CD8-positive, alpha-beta memory T cell (primary cell): ENCODE results near the gene KIF4A. TPM values are rescaled to one million over a fixed set of nuclear protein-coding genes. Genes with fewer than 3 reads are reported as not detected.
A peak's percentile ranks its signal among the peaks of the same experiment; 100 is the strongest.

ENCODE experiments used
- CTCF ChIA-PET: fragments of 350-600 bp; sonication (Branson Sonifier 250); formaldehyde crosslinking; loops from one replicate; lab custom pipeline; 2021; ENCODE audit warnings: antibody characterized with exemption; lab: Charles Lee
- POLR2A ChIA-PET: fragments of 350-600 bp; sonication (Branson Sonifier 250); formaldehyde crosslinking; loops from one replicate; lab custom pipeline; 2021; ENCODE audit warnings: antibody characterized with exemption; lab: Charles Lee
- DNase-seq, 5 donors: peaks; one replicate each; pipeline versions ENCODE4 v3.0.0 to v3.0.0-alpha.2; 2020 to 2022; ENCODE audit warnings: mixed read lengths in 1 of 5
- H3K27ac ChIP-seq: one replicate; pipeline ENCODE4 v1.7.0; 2013; ENCODE audit warnings: low read depth, mild to moderate bottlenecking, low read length, moderate library complexity
- H3K27me3 ChIP-seq: 2 replicates; pipeline ENCODE4 v1.7.0; 2013; ENCODE audit warnings: low read length, mild to moderate bottlenecking; ENCODE audit not compliant: insufficient read depth, poor library complexity, severe bottlenecking
- H3K36me3 ChIP-seq: 2 replicates; pipeline ENCODE4 v1.7.0; 2013; ENCODE audit warnings: mild to moderate bottlenecking, low read length, moderate library complexity; ENCODE audit not compliant: insufficient read depth
- H3K4me1 ChIP-seq: 2 replicates; pipeline ENCODE4 v1.7.0; 2013; ENCODE audit warnings: mild to moderate bottlenecking, low read length, moderate library complexity; ENCODE audit not compliant: insufficient read depth
- H3K4me3 ChIP-seq: 2 replicates; pipeline ENCODE4 v1.7.0; 2013; ENCODE audit warnings: mild to moderate bottlenecking, low read length
- H3K9me3 ChIP-seq: 2 replicates; pipeline ENCODE4 v1.7.0; 2013; ENCODE audit warnings: mild to moderate bottlenecking, low read length
- H3K27ac Mint-ChIP-seq, 8 donors: one replicate each; pipeline ENCODE4 v1.8.0; 2020 to 2021; ENCODE audit warnings: mixed read lengths in 8 of 8, mild to moderate bottlenecking in 6 of 8, inconsistent platforms in 3 of 8, moderate library complexity in 3 of 8
- H3K27me3 Mint-ChIP-seq, 2 donors: one replicate each; pipeline ENCODE4 v1.8.0; 2020 to 2021; ENCODE audit warnings: mixed read lengths in 2 of 2, mild to moderate bottlenecking in 1 of 2, moderate library complexity in 1 of 2
- H3K36me3 Mint-ChIP-seq, 3 donors: one replicate each; pipeline ENCODE4 v1.8.0; 2020 to 2021; ENCODE audit warnings: mixed read lengths in 3 of 3, inconsistent platforms in 1 of 3, mild to moderate bottlenecking in 1 of 3
- H3K4me1 Mint-ChIP-seq, 3 donors: one replicate each; pipeline ENCODE4 v1.8.0; 2020 to 2021; ENCODE audit warnings: mixed read lengths in 3 of 3, inconsistent platforms in 1 of 3, mild to moderate bottlenecking in 1 of 3
- H3K4me3 Mint-ChIP-seq, 7 donors: one replicate each; pipeline ENCODE4 v1.8.0; 2020 to 2021; ENCODE audit warnings: mixed read lengths in 7 of 7, mild to moderate bottlenecking in 6 of 7, moderate library complexity in 4 of 7, inconsistent platforms in 2 of 7
- H3K9me3 Mint-ChIP-seq, 5 donors: one replicate each; pipeline ENCODE4 v1.8.0; 2020 to 2022; ENCODE audit warnings: mixed read lengths in 5 of 5, mild to moderate bottlenecking in 3 of 5, moderate library complexity in 2 of 5, inconsistent platforms in 1 of 5
- polyA plus RNA-seq: library from polyadenylated mRNA; unstranded; fragments of 300-500 nt; fragmentation: Illumina TruSeq; gene quantifications from one replicate; pipeline ENCODE4 v1.2.3, GENCODE V29; 2021
- total RNA-seq, 2 experiments: library from RNA; stranded (reverse); gene quantifications; one replicate each; pipeline ENCODE4 v1.2.3, GENCODE V29; 2021

Gene KIF4A
- total and polyA plus RNA-seq, 3 experiments from 2014 or later = 16.5 to 17.7 TPM; not detected in 1

- Histone ChIP-seq H3K36me3 (no peaks in the 10 kb centered on the region), H3K4me3 (no peak overlapping the region), H3K9me3 (no peaks in the 10 kb centered on the region), H3K4me1 (peaks cover 4% of the 10 kb centered on the region), H3K27ac (no peak overlapping the region), H3K27me3 (no peaks in the 10 kb centered on the region)
- Mint-ChIP-seq H3K36me3 (peaks cover 0 to 5% (median 0%) of the 10 kb centered on the region in 3 donors), H3K27ac (peak overlapping the region in 2 of 8 donors; percentile 2 to 53), H3K9me3 (no peaks in the 10 kb centered on the region), H3K4me1 (peaks cover 20 to 36% (median 20%) of the 10 kb centered on the region in 3 donors), H3K27me3 (peaks cover 17 to 25% of the 10 kb centered on the region in 2 donors), H3K4me3 (peak overlapping the region in 1 of 7 donors; percentile 49)
- CTCF ChIA-PET = no interaction called here
- DNase-seq = no peak
- POLR2A ChIA-PET = no interaction called here
These were observed 148.2 kb downstream of the KIF4A start for GRCh38 chrX:70437921-70438665.

DNA sequence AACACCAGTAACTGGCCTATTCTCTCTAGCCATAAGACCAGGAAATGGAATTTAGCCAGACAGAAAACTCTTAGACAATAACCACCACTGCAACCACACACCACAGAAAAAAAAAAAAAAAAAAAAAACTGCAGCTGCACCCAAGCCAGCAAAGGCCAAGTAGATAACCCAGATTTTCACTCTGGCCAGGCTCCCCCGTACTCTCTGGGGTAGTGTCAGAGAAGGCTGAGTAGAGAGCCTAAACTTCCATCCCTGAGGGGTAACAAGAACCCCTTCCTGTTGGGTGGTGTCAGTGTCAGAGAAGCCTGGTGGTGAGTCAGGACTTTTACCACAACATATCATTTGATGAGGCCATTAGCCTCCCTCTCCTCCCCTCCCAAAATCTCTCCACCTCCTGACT, 149.1 kb downstream of the KIF4A start:
- H3K36me3 Mint-ChIP-seq = peaks cover 0 to 3% (median 0%) of the 10 kb centered on the region in 3 donors
- no peaks in the 10 kb centered on the region for H3K9me3 ChIP-seq
- H3K4me3 ChIP-seq = no peak overlapping the region
- peak overlapping the region in 2 of 8 donors; percentile 53 to 77 for H3K27ac Mint-ChIP-seq
- no peaks in the 10 kb centered on the region for H3K27me3 ChIP-seq
- peak overlapping the region in 2 of 7 donors; percentile 43 to 73 for H3K4me3 Mint-ChIP-seq
- ChIA-PET CTCF (no interaction called here), POLR2A (interaction anchor here (0.6 kb wide), 1 partner anchor 927 kb away, joined by 3 read pairs; the partner anchor contains the start of gene TAF1)
- peaks cover 17 to 27% of the 10 kb centered on the region in 2 donors for H3K27me3 Mint-ChIP-seq
- no peaks in the 10 kb centered on the region for H3K36me3 ChIP-seq
- no peak overlapping the region for H3K27ac ChIP-seq
- no peak for DNase-seq
- H3K9me3 Mint-ChIP-seq = no peaks in the 10 kb centered on the region
- H3K4me1 ChIP-seq = peaks cover 4% of the 10 kb centered on the region
- H3K4me1 Mint-ChIP-seq = peaks cover 13 to 30% (median 18%) of the 10 kb centered on the region in 3 donors

GRCh38 chrX:70442224-70442623, 152.3 kb downstream of the KIF4A start:
- Mint-ChIP-seq H3K36me3 (no peaks in the 10 kb centered on the region), H3K9me3 (no peaks in the 10 kb centered on the region), H3K27ac (no peak overlapping the region), H3K4me1 (peaks cover 18 to 21% (median 18%) of the 10 kb centered on the region in 3 donors), H3K4me3 (no peak overlapping the region), H3K27me3 (peaks cover 22 to 28% of the 10 kb centered on the region in 2 donors)
- Histone ChIP-seq H3K27me3 (no peaks in the 10 kb centered on the region), H3K27ac (no peak overlapping the region), H3K4me3 (no peak overlapping the region), H3K9me3 (no peaks in the 10 kb centered on the region), H3K4me1 (no peaks in the 10 kb centered on the region), H3K36me3 (no peaks in the 10 kb centered on the region)
- POLR2A ChIA-PET = no interaction called here
- CTCF ChIA-PET = interaction anchor here (0.7 to 1.5 kb wide), 2 partner anchors 8 to 10 kb away, joined by 3 to 6 read pairs; no protein-coding TSS in a partner anchor
- DNase-seq = no peak

GRCh38 chrX:70444326-70444945, 154.5 kb downstream of the KIF4A start, which contains the start of gene DLG3:
TSS of gene DLG3 (plus strand) at chrX:70444835. CDS start at chrX:70445202, 367 bp downstream.
- POLR2A ChIA-PET = interaction anchor here (1.8 kb wide), 1 partner anchor 9 kb away, joined by 8 read pairs; no protein-coding TSS in a partner anchor
- H3K27me3 ChIP-seq = no peaks in the 10 kb centered on the region
- Mint-ChIP-seq H3K9me3 (no peaks in the 10 kb centered on the region), H3K4me1 (peaks cover 5 to 6% (median 6%) of the 10 kb centered on the region in 3 donors), H3K36me3 (no peaks in the 10 kb centered on the region), H3K27ac (peak within 1 kb of the TSS in 1 of 8 donors; percentile 63), H3K4me3 (peak within 1 kb of the TSS; percentile 74 to 82 (median 79)), H3K27me3 (peaks cover 19 to 23% of the 10 kb centered on the region in 2 donors)
- H3K27ac ChIP-seq = no peak within 1 kb of the TSS
- H3K4me3 ChIP-seq = no peak within 1 kb of the TSS
- CTCF ChIA-PET = interaction anchor here (0.9 to 1.6 kb wide), 4 partner anchors 8 to 311 kb away, joined by 4 to 10 read pairs (median 4); partner anchors contain the start of gene IGBP1
- H3K9me3 ChIP-seq = no peaks in the 10 kb centered on the region
- no peaks in the 10 kb centered on the region for H3K4me1 ChIP-seq
- H3K36me3 ChIP-seq = no peaks in the 10 kb centered on the region
- peak in 1 of 5 donors; percentile 9 for DNase-seq

DNA sequence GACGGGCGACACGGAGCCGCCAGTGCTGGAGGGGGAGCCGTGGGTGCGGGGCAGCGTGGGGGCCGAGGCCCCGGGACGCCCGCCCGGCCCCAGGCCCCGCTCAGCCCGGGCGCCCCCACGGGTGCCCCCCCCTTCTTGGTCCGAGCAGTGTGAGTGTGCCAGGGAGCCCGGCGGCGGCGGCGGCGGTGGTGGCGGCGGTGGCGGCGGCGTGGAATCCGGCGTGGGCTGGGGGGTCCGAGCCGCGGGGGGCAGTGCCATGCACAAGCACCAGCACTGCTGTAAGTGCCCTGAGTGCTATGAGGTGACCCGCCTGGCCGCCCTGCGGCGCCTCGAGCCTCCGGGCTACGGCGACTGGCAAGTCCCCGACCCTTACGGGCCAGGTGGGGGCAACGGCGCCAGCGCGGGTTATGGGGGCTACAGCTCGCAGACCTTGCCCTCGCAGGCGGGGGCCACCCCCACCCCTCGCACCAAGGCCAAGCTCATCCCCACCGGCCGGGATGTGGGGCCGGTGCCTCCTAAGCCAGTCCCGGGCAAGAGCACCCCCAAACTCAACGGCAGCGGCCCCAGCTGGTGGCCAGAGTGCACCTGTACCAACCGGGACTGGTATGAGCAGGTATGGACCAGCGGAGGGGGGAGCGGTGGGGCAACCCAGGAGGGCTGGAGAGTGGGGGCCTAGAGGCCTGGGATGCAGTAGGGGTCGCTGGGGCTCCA, 155.2 kb downstream of the KIF4A start:
- H3K4me3 ChIP-seq = no peak overlapping the region
- H3K4me1 Mint-ChIP-seq = peaks cover 5 to 6% (median 5%) of the 10 kb centered on the region in 3 donors

GRCh38 chrX:70445951-70446350, 156.0 kb downstream of the KIF4A start:
- ChIA-PET POLR2A (no interaction called here), CTCF (no interaction called here)
- Histone ChIP-seq H3K36me3 (no peaks in the 10 kb centered on the region), H3K27me3 (no peaks in the 10 kb centered on the region), H3K4me1 (no peaks in the 10 kb centered on the region), H3K27ac (no peak overlapping the region), H3K9me3 (no peaks in the 10 kb centered on the region), H3K4me3 (no peak overlapping the region)
- Mint-ChIP-seq H3K36me3 (no peaks in the 10 kb centered on the region), H3K27me3 (peaks cover 16 to 19% of the 10 kb centered on the region in 2 donors), H3K4me3 (peak overlapping the region in 3 of 7 donors; percentile 15 to 62 (median 54)), H3K27ac (no peak overlapping the region), H3K4me1 (peaks cover 5 to 10% (median 6%) of the 10 kb centered on the region in 3 donors), H3K9me3 (no peaks in the 10 kb centered on the region)
- no peak for DNase-seq

More for the DNA sequence above, 155.2 kb downstream of the KIF4A start:
- no peaks in the 10 kb centered on the region for H3K4me1 ChIP-seq
- H3K36me3 ChIP-seq = no peaks in the 10 kb centered on the region
- no peaks in the 10 kb centered on the region for H3K9me3 Mint-ChIP-seq
- ChIA-PET CTCF (interaction anchor here (0.9 to 1.6 kb wide), 3 partner anchors 11 to 312 kb away, joined by 4 to 10 read pairs (median 4); partner anchors contain the start of gene IGBP1), POLR2A (interaction anchor here (0.7 to 1.8 kb wide), 2 partner anchors 10 to 312 kb away, joined by 3 to 8 read pairs; partner anchors contain the start of gene IGBP1)
- no peak overlapping the region for H3K27ac ChIP-seq
- no peak overlapping the region for H3K27ac Mint-ChIP-seq
- H3K27me3 ChIP-seq = no peaks in the 10 kb centered on the region
- DNase-seq = no peak
- H3K4me3 Mint-ChIP-seq = peak overlapping the region; percentile 74 to 82 (median 79)
- no peaks in the 10 kb centered on the region for H3K36me3 Mint-ChIP-seq
- peaks cover 19% of the 10 kb centered on the region in 2 donors for H3K27me3 Mint-ChIP-seq
- no peaks in the 10 kb centered on the region for H3K9me3 ChIP-seq

- ChIA-PET CTCF (no interaction called here), POLR2A (no interaction called here)
- no peaks in the 10 kb centered on the region for H3K36me3 Mint-ChIP-seq
These were observed 156.8 kb downstream of the KIF4A start for GRCh38 chrX:70446380-70447350.

More at GRCh38 chrX:70446380-70447350, 156.8 kb downstream of the KIF4A start:
- Histone ChIP-seq H3K4me3 (no peak overlapping the region), H3K9me3 (no peaks in the 10 kb centered on the region), H3K36me3 (no peaks in the 10 kb centered on the region), H3K27me3 (no peaks in the 10 kb centered on the region), H3K27ac (no peak overlapping the region), H3K4me1 (no peaks in the 10 kb centered on the region)
- Mint-ChIP-seq H3K4me3 (peak overlapping the region in 2 of 7 donors; percentile 54 to 62), H3K9me3 (no peaks in the 10 kb centered on the region), H3K4me1 (peaks cover 6 to 10% (median 6%) of the 10 kb centered on the region in 3 donors), H3K27ac (no peak overlapping the region), H3K27me3 (peaks cover 19 to 21% of the 10 kb centered on the region in 2 donors)
- no peak for DNase-seq
